Epithelial cell of proximal tubule (primary cell): Measurements from ENCODE around the gene ARSK. TPM values are rescaled to one million over a fixed set of nuclear protein-coding genes. Genes with fewer than 3 reads are reported as not detected.
A peak's percentile ranks its signal among the peaks of the same experiment; 100 is the strongest.
"Not testable (repeated sequence)": the region's sequence is repeated elsewhere in the genome, so short reads cannot be mapped to it uniquely, and the experiment has no call there.

Experiments
- DNase-seq: peaks from one replicate; pipeline ENCODE4 v3.0.0-alpha.2; 2011; ENCODE audit warnings: low read depth
- H3K4me3 ChIP-seq: 2 replicates; pipeline ENCODE4 v1.5.1; 2011; ENCODE audit warnings: low read depth, mild to moderate bottlenecking, low read length
- CTCF ChIP-seq: conservative IDR thresholded peaks from 2 replicates; pipeline ENCODE4 v1.5.1; 2012; ENCODE audit warnings: low read depth, mild to moderate bottlenecking, low read length
- total RNA-seq: library from RNA; depleted of rRNA; stranded (reverse); fragments of >200 nt; gene quantifications from 2 replicates; pipeline ENCODE4 v1.2.3, GENCODE V29; 2015

ARSK gene
- total RNA-seq, 1 donor from 2014 or later = 8.7 TPM

GRCh38 chr5:95626701-95627100 lies 71.8 kb downstream of the ARSK start:
- DNase-seq = no peak
- H3K4me3 ChIP-seq = no peak overlapping the region
- TF ChIP-seq CTCF = no peak

GRCh38 chr5:95627971-95628810 lies 73.3 kb downstream of the ARSK start:
- no peak for DNase-seq
- H3K4me3 ChIP-seq = no peak overlapping the region
- TF ChIP-seq CTCF = no peak

- DNase-seq = no peak
- no peak for TF ChIP-seq CTCF
- no peak overlapping the region for H3K4me3 ChIP-seq
Measured at GRCh38 chr5:95628933-95629332, 74.0 kb downstream of the ARSK start.

- DNase-seq = no peak
- no peak for TF ChIP-seq CTCF
Measured at GRCh38 chr5:95630394-95630917, 75.6 kb downstream of the ARSK start.

GRCh38 chr5:95631255-95631958 lies 76.5 kb downstream of the ARSK start:
- DNase-seq = peak; percentile 63
- no peak for TF ChIP-seq CTCF
- no peak overlapping the region for H3K4me3 ChIP-seq

More at GRCh38 chr5:95630394-95630917, 75.6 kb downstream of the ARSK start:
- H3K4me3 ChIP-seq = no peak overlapping the region

- peak; percentile 47 for DNase-seq
- TF ChIP-seq CTCF = no peak
- no peak overlapping the region for H3K4me3 ChIP-seq
Measured at GRCh38 chr5:95631991-95632675, 77.2 kb downstream of the ARSK start.

- H3K4me3 ChIP-seq, DNase-seq: not testable (repeated sequence)
Measured at GRCh38 chr5:95632942-95633341, 78.0 kb downstream of the ARSK start.
